ENCODE results near the gene BBOX1.

DNA sequence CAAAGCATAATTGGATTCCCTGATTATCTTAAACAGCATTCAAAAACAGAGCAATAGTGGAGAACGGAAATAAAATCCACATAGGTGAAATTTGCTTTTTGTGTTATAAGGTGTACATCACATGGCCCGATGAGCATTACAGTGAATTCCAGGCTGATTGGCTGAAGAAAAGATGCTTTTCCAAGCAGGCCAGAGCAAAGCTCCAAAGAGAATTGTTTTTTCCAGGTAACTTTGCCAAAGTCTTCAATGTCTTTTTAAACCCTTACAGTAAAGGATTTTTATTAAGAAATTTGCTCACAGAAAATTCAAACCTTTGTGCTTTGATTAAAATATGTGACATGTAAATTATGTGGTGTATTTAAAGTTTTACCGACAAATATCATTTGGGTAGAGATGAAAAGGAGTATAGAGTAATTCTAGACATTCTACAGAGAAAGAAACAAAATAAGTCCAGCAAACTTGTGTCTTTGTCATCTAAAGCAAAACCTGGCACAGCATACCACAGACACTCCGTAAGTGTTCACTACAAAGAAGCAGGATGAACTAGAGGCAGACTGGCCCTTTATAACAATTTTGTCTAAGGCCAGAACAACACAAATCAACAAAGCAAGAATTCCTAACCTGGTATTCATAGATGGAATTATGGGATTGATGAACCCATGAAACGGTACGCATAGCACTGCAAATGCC, 16.6 kb downstream of the BBOX1 start:
- TF ChIP-seq, protein P1, sequence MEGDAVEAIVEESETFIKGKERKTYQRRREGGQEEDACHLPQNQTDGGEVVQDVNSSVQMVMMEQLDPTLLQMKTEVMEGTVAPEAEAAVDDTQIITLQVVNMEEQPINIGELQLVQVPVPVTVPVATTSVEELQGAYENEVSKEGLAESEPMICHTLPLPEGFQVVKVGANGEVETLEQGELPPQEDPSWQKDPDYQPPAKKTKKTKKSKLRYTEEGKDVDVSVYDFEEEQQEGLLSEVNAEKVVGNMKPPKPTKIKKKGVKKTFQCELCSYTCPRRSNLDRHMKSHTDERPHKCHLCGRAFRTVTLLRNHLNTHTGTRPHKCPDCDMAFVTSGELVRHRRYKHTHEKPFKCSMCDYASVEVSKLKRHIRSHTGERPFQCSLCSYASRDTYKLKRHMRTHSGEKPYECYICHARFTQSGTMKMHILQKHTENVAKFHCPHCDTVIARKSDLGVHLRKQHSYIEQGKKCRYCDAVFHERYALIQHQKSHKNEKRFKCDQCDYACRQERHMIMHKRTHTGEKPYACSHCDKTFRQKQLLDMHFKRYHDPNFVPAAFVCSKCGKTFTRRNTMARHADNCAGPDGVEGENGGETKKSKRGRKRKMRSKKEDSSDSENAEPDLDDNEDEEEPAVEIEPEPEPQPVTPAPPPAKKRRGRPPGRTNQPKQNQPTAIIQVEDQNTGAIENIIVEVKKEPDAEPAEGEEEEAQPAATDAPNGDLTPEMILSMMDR (IDR thresholded peaks at IDR 0.05; ENCODE audit: insufficient read depth, low read length, poor library complexity, severe bottlenecking) = no peak
- TF ChIP-seq EZH2phosphoT487 (conservative IDR thresholded peaks at IDR 0.05; ENCODE audit: low read length) = no peak

All from SU-DHL-6 (cell line).